ENCODE results near the gene TEX38. TPM values are rescaled to one million over a fixed set of nuclear protein-coding genes. Genes with fewer than 3 reads are reported as not detected.
"Not testable (repeated sequence)": the region's sequence is repeated elsewhere in the genome, so short reads cannot be mapped to it uniquely, and the experiment has no call there.

The TEX38 gene
- total RNA-seq, 2 experiments from 2014 or later = not detected

DNA sequence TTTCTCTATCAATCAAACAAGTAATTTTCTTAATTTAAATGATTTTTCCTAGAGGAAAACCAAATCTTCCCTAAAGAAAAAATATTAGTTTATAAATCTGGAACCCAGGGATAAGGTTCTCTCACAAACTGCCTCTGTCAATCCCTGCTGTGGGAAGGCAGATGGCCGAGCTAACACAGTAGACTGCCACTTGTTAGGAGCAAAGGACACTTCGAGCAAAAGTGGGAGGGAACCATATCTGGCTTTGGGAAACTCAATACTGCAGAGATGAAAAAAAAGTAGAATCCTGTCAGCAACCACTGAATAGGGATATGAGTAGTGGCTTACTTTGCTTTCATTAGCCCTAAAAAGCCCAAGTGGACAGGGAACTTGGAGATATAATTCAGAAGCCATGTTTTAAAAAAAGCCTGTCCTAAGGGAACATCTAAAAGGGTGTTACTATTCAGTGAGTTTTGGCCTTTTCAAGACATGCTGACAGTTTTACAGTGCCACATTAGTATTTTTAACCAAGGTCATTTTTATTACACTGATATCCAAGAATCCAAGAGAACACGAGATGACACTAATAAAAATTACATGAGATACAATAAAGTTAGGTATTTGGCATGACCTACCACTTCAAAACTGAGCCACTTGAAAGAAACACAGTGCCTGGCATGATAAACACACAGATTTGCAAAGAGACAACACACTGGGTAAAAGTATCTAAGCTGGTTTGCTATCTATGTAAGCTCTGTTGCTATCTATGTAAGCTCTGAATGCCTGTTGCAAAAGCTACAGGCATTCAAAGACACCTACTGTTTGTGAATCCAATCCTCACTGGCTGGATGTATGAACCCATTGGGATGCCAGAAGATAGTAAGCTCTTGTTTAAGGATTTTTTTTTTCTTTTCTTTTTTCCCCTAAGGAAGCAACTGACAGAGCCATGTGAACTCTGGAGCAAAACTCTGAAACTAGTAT lies 21.4 kb downstream of the TEX38 start:
- DNase-seq = no peak
- Histone ChIP-seq H3K4me1 (ENCODE audit: insufficient read depth, low read length) (no peaks in the 10 kb centered on the region), H3K27me3 (ENCODE audit: control insufficient read depth in 1 of 2, insufficient read depth in 2 of 2, low read length in 2 of 2) (no peaks in the 10 kb centered on the region), H3K9me3 (ENCODE audit: control insufficient read depth in 1 of 2, insufficient read depth in 1 of 2, low read length in 2 of 2) (no peaks in the 10 kb centered on the region), H3K27ac (ENCODE audit: low read depth in 1 of 2, low read length in 2 of 2) (no peak overlapping the region), H3K4me3 (ENCODE audit: low read length) (no peak overlapping the region), H3K36me3 (ENCODE audit: insufficient read depth, low read length) (peaks cover 84% of the 10 kb centered on the region)
- TF ChIP-seq, protein P1, sequence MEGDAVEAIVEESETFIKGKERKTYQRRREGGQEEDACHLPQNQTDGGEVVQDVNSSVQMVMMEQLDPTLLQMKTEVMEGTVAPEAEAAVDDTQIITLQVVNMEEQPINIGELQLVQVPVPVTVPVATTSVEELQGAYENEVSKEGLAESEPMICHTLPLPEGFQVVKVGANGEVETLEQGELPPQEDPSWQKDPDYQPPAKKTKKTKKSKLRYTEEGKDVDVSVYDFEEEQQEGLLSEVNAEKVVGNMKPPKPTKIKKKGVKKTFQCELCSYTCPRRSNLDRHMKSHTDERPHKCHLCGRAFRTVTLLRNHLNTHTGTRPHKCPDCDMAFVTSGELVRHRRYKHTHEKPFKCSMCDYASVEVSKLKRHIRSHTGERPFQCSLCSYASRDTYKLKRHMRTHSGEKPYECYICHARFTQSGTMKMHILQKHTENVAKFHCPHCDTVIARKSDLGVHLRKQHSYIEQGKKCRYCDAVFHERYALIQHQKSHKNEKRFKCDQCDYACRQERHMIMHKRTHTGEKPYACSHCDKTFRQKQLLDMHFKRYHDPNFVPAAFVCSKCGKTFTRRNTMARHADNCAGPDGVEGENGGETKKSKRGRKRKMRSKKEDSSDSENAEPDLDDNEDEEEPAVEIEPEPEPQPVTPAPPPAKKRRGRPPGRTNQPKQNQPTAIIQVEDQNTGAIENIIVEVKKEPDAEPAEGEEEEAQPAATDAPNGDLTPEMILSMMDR (IDR thresholded peaks at IDR 0.05) = no peak
- no peaks in the 10 kb centered on the region for H3K9me3 Mint-ChIP-seq
- H3K27me3 Mint-ChIP-seq = no peaks in the 10 kb centered on the region
- ChIA-PET CTCF (no interaction called here), POLR2A (no interaction called here)
- no peak overlapping the region for H3K4me3 Mint-ChIP-seq
- no peak for ATAC-seq (ENCODE audit: poor library complexity)
- H3K36me3 Mint-ChIP-seq (ENCODE audit: low read depth) = peaks cover 96% of the 10 kb centered on the region
- peaks cover 8% of the 10 kb centered on the region for H3K4me1 Mint-ChIP-seq (ENCODE audit: low read depth)
- no peak overlapping the region for H3K27ac Mint-ChIP-seq
- intact Hi-C loops (cut with DNase I, micrococcal nuclease) = no loop called here

DNA sequence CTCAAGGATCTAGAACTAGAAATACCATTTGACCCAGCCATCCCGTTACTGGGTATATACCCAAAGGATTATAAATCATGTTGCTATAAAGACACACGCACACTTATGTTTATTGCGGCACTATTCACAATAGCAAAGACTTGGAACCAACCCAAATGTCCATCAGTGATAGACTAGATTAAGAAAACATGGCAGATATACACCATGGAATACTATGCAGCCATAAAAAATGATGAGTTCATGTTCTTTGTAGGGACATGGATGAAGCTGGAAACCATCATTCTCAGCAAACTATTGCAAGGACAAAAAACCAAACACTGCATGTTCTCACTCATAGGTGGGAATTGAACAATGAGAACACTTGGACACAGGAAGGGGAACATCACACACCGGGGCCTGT lies 23.0 kb downstream of the TEX38 start:
- not testable (repeated sequence) for H3K27ac Mint-ChIP-seq
- peaks cover 96% of the 10 kb centered on the region for H3K36me3 Mint-ChIP-seq (ENCODE audit: low read depth)

DNA sequence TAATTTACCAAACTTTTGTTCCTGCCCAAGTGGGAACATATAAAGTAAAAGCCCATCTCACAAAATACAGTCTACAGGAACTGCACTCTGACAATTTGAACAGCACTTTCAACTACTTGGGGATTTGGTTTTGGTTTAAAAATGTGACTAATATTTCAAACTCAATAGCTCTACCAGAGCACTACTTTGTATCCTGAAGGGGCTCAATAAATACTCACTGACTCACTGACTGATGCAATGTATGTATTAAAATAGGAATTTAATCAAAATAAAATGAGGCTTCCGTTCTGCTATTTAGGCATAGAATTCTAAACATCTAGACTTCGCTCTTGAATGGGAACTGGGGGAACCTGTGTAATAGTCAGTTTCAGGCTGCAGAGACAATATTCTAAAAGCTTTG lies 25.4 kb downstream of the TEX38 start:
- no peak overlapping the region for H3K27ac ChIP-seq (ENCODE audit: low read depth in 1 of 2, low read length in 2 of 2)
- TF ChIP-seq, protein P1 (IDR thresholded peaks at IDR 0.05) = no peak
- ChIA-PET CTCF (interaction anchor here (1.4 kb wide), 1 partner anchor 28 kb away, joined by 3 read pairs; no protein-coding TSS in a partner anchor), POLR2A (no interaction called here)
- Mint-ChIP-seq H3K27me3 (no peaks in the 10 kb centered on the region), H3K27ac (no peak overlapping the region), H3K4me3 (no peak overlapping the region), H3K36me3 (ENCODE audit: low read depth) (peaks cover 95% of the 10 kb centered on the region), H3K4me1 (ENCODE audit: low read depth) (peaks cover 34% of the 10 kb centered on the region), H3K9me3 (no peaks in the 10 kb centered on the region)
- no peak for DNase-seq
- H3K9me3 ChIP-seq (ENCODE audit: control insufficient read depth in 1 of 2, insufficient read depth in 1 of 2, low read length in 2 of 2) = no peaks in the 10 kb centered on the region
- ATAC-seq (ENCODE audit: poor library complexity) = no peak
- no peaks in the 10 kb centered on the region for H3K27me3 ChIP-seq (ENCODE audit: control insufficient read depth in 1 of 2, insufficient read depth in 2 of 2, low read length in 2 of 2)
- no peak overlapping the region for H3K4me3 ChIP-seq (ENCODE audit: low read length)
- no peaks in the 10 kb centered on the region for H3K4me1 ChIP-seq (ENCODE audit: insufficient read depth, low read length)
- intact Hi-C loops (cut with DNase I, micrococcal nuclease) = no loop called here
- peaks cover 74% of the 10 kb centered on the region for H3K36me3 ChIP-seq (ENCODE audit: insufficient read depth, low read length)

More for the DNA sequence above, 23.0 kb downstream of the TEX38 start:
- H3K27me3 Mint-ChIP-seq; H3K27ac ChIP-seq (ENCODE audit: low read depth in 1 of 2, low read length in 2 of 2); intact Hi-C loops (cut with DNase I, micrococcal nuclease); ATAC-seq (ENCODE audit: poor library complexity); H3K9me3 Mint-ChIP-seq; H3K4me1 ChIP-seq (ENCODE audit: insufficient read depth, low read length); H3K27me3 ChIP-seq (ENCODE audit: control insufficient read depth in 1 of 2, insufficient read depth in 2 of 2, low read length in 2 of 2); H3K4me3 Mint-ChIP-seq; DNase-seq; CTCF ChIA-PET; H3K4me3 ChIP-seq (ENCODE audit: low read length); POLR2A ChIA-PET; H3K9me3 ChIP-seq (ENCODE audit: control insufficient read depth in 1 of 2, insufficient read depth in 1 of 2, low read length in 2 of 2): not testable (repeated sequence)
- peaks cover 16% of the 10 kb centered on the region for H3K4me1 Mint-ChIP-seq (ENCODE audit: low read depth)
- H3K36me3 ChIP-seq (ENCODE audit: insufficient read depth, low read length) = peaks cover 84% of the 10 kb centered on the region

Measured in CD4-positive, alpha-beta T cell (primary cell).